GM21619 (cell line): ENCODE measurements around the gene DACH2.

Experiments used
- ATAC-seq: cut with Tn5 transposase; IDR thresholded peaks from one replicate; pipeline ENCODE4 v1.9.1; 2021; ENCODE audit not compliant: unreplicated experiment

DACH2 gene

DNA sequence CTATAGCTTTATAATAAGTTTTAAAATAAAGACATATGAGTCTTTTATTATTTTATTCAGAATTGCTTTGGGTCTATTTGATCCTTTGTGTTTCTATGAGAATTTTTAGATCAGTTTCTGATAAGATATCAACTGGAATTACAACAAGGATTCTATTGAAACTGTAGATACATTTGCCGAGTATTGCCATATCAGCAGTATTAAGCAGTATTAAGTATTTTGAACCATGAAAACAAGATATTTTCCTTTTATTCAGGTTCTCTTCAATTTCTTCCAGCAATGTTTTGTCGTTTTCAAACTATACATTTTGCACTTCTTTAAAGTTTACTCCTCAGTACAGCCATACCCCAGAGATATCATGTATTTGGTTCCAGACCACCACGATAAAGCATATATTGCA is 598.8 kb downstream of the DACH2 start:
- no peak for ATAC-seq

DNA sequence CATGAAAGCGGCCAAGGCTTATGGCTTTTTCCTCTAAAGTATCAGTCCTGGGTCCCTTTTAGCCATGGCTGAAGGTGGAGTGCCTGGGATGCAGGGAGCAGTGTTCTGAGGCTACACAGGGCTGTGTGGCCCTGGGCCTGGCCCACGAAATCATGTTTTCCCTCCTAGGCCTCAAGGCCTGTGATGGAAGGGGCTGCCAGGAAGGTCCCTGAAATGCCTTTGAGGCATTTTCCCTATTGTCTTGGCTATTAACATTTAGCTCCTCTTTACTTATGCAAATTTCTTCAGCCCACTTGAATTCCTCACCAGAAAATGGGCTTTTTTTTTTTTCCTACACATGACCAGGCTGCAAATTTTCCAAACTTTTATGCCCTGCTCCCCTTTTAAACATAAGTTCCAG is 657.0 kb downstream of the DACH2 start:
- ATAC-seq, result no peak

GRCh38 chrX:86806786-86807185 is 658.5 kb downstream of the DACH2 start:
- no peak for ATAC-seq

- no peak for ATAC-seq
Measured at GRCh38 chrX:86809651-86810050, 661.4 kb downstream of the DACH2 start.

DNA sequence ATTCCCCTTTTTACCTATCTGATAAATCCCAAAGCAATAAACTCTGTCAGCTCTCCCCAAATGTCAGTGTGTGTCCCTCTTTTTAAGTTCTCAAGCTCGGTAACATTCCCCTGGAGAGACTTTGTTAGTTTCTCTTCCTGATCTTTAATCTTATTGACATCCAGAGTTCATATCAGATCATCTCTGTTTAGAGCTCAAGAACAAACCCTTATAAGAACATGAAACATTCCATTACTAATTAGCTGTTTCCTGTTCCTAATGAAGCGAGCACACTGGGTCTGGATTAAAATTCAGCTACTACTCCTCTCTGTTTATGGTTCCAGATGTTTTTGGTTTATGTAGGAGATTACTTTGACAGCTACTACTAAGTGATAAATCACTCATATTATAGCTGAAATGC is 681.5 kb downstream of the DACH2 start:
- ATAC-seq, result no peak

DNA sequence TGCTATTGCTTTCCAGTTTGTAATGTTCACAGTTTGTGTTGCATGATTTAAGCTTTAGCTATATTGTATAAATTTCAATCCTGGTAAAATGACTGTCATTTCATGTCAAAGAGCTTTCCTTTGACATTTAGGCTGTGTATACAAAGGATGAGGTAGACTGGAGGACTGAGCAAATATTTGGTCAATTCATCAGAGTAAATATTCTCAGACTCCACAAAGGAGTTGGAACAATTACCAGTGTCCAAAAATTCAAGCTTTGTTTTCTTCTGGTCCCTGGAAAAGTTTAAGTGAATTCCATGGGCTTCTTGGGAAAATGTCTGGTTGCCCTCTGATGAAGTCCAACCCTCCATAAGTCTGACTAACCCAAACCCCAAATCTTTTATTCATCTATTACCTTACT is 682.4 kb downstream of the DACH2 start:
- no peak for ATAC-seq

GRCh38 chrX:86845101-86845500 is 696.9 kb downstream of the DACH2 start:
- ATAC-seq, result no peak
